HCT116 (cell line): ENCODE measurements around the gene LAYN.

Source experiments
- CEBPB ChIP-seq: IDR thresholded peaks from 2 replicates; pipeline ENCODE4 v1.6.1; 2012; ENCODE audit warnings: low read depth
- POLR2A ChIP-seq: IDR thresholded peaks from 2 replicates; pipeline ENCODE4 v1.7.0; 2011; ENCODE audit warnings: borderline replicate concordance; ENCODE audit not compliant: insufficient read depth, insufficient read length; ENCODE audit errors: extremely low read depth
- POLR2AphosphoS5 ChIP-seq: IDR thresholded peaks from 2 replicates; pipeline ENCODE4 v1.6.1; 2011; ENCODE audit warnings: mild to moderate bottlenecking, low read depth, low read length, moderate library complexity
- RAD21 ChIP-seq: IDR thresholded peaks from 2 replicates; pipeline ENCODE4 v1.6.1; 2012; ENCODE audit warnings: low read depth, mild to moderate bottlenecking
- TCF7L2 ChIP-seq: IDR thresholded peaks from 2 replicates; pipeline ENCODE4 v1.7.0; 2011; ENCODE audit warnings: borderline replicate concordance, inconsistent platforms; ENCODE audit not compliant: insufficient read depth, insufficient read length; ENCODE audit errors: extremely low read depth
- ZNF274 ChIP-seq: fragments of 200-500 bp; sonication (Bioruptor generic); IDR thresholded peaks from 2 replicates; pipeline ENCODE4 v1.6.1; 2014; ENCODE audit warnings: mild to moderate bottlenecking, low read depth, low read length, inconsistent platforms
- TF ChIP-seq, protein P1 (sequence below), 3 experiments: fragments of 200-600 bp in 1 of 3; sonication (generic) in 1 of 3; IDR thresholded peaks in 2 of 3; conservative IDR thresholded peaks in 1 of 3; 2 replicates each; pipeline ENCODE4 v1.5.1; 2012 to 2017; ENCODE audit warnings: low read depth in 2 of 3, low read length in 2 of 3, antibody characterized with exemption in 1 of 3, borderline replicate concordance in 1 of 3, control low read depth in 1 of 3, mild to moderate bottlenecking in 1 of 3, mixed read lengths in 1 of 3, mixed run types in 1 of 3, moderate library complexity in 1 of 3; ENCODE audit not compliant: insufficient read depth in 1 of 3

DNA sequence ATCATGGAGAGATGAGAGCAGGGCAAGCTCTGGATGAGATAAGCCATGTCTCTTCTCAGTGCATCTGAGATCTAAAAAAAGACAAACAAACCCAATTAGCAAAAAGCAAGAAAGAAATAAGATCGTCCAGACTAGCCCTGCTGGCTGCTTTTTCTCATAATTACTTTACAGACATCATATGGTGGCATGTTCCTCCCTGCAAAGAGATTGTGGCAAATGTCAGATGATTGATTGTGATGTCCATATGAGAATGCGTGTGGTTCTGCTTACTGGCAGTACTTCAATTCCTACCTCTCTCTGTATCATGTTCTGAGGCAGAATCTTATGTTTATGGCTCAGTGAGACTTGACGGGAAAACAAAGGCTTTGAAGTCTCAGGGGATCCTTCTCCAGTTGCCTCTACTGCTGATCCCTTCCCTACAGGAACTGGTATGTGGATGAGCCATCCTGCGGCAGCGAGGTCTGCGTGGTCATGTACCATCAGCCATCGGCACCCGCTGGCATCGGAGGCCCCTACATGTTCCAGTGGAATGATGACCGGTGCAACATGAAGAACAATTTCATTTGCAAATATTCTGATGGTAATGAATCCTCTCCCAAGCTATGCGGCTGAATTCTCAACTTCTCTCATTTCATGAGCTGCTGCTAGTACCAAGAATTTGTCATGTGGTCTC, 8.8 kb downstream of the LAYN start:
- no peak for TF ChIP-seq CEBPB
- TF ChIP-seq POLR2A: no peak
- TF ChIP-seq, protein P1, sequence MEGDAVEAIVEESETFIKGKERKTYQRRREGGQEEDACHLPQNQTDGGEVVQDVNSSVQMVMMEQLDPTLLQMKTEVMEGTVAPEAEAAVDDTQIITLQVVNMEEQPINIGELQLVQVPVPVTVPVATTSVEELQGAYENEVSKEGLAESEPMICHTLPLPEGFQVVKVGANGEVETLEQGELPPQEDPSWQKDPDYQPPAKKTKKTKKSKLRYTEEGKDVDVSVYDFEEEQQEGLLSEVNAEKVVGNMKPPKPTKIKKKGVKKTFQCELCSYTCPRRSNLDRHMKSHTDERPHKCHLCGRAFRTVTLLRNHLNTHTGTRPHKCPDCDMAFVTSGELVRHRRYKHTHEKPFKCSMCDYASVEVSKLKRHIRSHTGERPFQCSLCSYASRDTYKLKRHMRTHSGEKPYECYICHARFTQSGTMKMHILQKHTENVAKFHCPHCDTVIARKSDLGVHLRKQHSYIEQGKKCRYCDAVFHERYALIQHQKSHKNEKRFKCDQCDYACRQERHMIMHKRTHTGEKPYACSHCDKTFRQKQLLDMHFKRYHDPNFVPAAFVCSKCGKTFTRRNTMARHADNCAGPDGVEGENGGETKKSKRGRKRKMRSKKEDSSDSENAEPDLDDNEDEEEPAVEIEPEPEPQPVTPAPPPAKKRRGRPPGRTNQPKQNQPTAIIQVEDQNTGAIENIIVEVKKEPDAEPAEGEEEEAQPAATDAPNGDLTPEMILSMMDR (IDR thresholded peaks at IDR 0.05 in 2 of 3, conservative IDR thresholded peaks at IDR 0.05 in 1 of 3; ENCODE audit: borderline replicate concordance in 1 of 3, insufficient read depth in 1 of 3, low read depth in 2 of 3, low read length in 2 of 3): no peak
- TF ChIP-seq POLR2AphosphoS5: no peak
- TF ChIP-seq TCF7L2: no peak
- TF ChIP-seq ZNF274: no peak
- no peak for TF ChIP-seq RAD21
